Measurements from ENCODE around the gene TBC1D22A. TPM values are rescaled to one million over a fixed set of nuclear protein-coding genes. Genes with fewer than 3 reads are reported as not detected.

Gene TBC1D22A
- total and polyA plus RNA-seq, 11 donors = 9.4 to 30.7 (median 18.6) TPM

DNA sequence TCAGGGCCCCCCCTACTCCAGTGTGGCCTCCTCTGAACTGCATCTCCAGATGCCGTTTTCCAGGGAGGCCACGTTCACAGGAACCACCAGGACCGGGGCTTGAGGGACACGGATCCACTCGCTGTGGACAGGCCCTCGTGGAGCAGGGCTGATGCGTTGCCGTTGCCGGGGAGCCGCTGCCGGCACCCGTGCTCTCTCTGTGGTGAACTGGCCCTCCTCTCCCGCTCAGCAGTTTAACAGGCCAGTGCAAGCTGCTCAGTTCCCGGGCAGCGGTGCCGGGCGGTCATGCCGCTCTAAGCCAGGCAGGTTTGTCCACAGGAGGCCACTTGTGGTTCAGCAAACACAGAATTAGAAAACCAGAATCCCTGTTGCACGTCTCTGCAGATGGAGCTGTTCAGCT, 301.6 kb downstream of the TBC1D22A start:
- H3K27me3 ChIP-seq = no peaks in the 10 kb centered on the region
- H3K27ac ChIP-seq = no peak overlapping the region
- H3K36me3 ChIP-seq = peaks cover 0 to 31% (median 5%) of the 10 kb centered on the region in 9 donors
- TF ChIP-seq POLR2A (IDR thresholded peaks at IDR 0.05) = no peak
- TF ChIP-seq, protein P1, sequence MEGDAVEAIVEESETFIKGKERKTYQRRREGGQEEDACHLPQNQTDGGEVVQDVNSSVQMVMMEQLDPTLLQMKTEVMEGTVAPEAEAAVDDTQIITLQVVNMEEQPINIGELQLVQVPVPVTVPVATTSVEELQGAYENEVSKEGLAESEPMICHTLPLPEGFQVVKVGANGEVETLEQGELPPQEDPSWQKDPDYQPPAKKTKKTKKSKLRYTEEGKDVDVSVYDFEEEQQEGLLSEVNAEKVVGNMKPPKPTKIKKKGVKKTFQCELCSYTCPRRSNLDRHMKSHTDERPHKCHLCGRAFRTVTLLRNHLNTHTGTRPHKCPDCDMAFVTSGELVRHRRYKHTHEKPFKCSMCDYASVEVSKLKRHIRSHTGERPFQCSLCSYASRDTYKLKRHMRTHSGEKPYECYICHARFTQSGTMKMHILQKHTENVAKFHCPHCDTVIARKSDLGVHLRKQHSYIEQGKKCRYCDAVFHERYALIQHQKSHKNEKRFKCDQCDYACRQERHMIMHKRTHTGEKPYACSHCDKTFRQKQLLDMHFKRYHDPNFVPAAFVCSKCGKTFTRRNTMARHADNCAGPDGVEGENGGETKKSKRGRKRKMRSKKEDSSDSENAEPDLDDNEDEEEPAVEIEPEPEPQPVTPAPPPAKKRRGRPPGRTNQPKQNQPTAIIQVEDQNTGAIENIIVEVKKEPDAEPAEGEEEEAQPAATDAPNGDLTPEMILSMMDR (IDR thresholded peaks at IDR 0.05) = no peak
- WGBS, 4 donors = 87 to 97% (median 90%) methylated on average over 19 of the region's 19 CpGs
- H3K4me3 ChIP-seq = no peak overlapping the region
- no peak for DNase-seq
- H3K9me3 ChIP-seq = no peaks in the 10 kb centered on the region
- no peaks in the 10 kb centered on the region for H3K4me1 ChIP-seq
- intact Hi-C loops (cut with DNase I) = no loop called here
- ATAC-seq = no peak

GRCh38 chr22:47064416-47064815, 302.0 kb downstream of the TBC1D22A start:
- Histone ChIP-seq H3K27me3 (no peaks in the 10 kb centered on the region), H3K9me3 (no peaks in the 10 kb centered on the region), H3K36me3 (peaks cover 0 to 28% (median 5%) of the 10 kb centered on the region in 9 donors), H3K4me3 (no peak overlapping the region), H3K27ac (no peak overlapping the region), H3K4me1 (no peaks in the 10 kb centered on the region)
- TF ChIP-seq POLR2A (IDR thresholded peaks at IDR 0.05) = no peak
- TF ChIP-seq, protein P1 (IDR thresholded peaks at IDR 0.05) = no peak
- WGBS, 4 donors = 70 to 94% (median 76%) methylated on average over 10 of the region's 10 CpGs
- DNase-seq (no peak), ATAC-seq (no peak)
- intact Hi-C loops (cut with DNase I) = no loop called here

DNA sequence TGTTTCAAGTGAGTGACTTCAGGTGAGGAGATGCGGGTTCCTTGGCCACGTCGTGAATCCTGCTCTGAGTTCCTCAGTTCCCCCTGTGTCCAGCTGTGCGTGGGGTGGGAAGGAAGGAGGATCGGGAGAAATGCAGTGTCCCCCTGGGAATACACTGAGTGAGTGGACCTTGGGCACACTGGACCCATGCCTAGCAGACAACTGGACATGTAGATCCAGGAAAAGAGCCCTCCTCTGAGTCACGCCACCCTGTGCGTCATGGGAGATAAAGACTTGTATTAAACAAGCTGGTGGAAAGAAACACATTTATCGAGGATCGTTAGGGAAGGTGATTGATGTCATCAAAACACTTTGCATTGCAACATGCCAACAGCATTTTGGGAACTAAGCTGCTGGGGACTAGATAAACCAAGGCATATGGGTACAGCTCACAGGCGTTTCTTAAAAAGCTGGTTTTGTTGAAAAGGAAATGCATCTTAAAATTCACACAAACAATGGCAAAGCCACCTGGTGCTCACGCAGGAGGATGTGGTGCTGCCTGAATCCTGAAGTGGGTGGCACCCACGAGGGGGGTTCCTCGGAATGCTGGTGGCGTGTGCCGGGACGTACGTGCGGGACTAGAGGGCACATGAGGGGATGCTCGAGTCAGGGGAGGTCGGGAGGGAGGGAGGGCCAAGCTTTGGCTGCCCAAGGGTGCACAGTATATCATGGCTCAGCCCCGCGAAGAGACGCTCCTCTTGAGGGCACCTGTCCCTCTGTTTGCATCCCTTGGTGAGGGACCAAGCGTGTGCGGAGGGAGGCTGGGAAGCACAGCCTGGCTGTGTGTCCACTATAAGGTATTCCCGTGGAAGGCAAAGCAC, 303.5 kb downstream of the TBC1D22A start:
- Histone ChIP-seq H3K4me3 (no peak overlapping the region), H3K36me3 (peaks cover 0 to 21% (median 0%) of the 10 kb centered on the region in 9 donors), H3K27me3 (no peaks in the 10 kb centered on the region), H3K4me1 (no peaks in the 10 kb centered on the region), H3K9me3 (no peaks in the 10 kb centered on the region), H3K27ac (no peak overlapping the region)
- intact Hi-C loops (cut with DNase I) = no loop called here
- DNase-seq = no peak
- TF ChIP-seq, protein P1 (IDR thresholded peaks at IDR 0.05) = no peak
- TF ChIP-seq POLR2A (IDR thresholded peaks at IDR 0.05) = no peak
- no peak for ATAC-seq
- 90 to 95% (median 90%) methylated on average over 26 of the region's 26 CpGs for WGBS, 4 donors

GRCh38 chr22:47066616-47066905, 304.1 kb downstream of the TBC1D22A start:
- no peak for ATAC-seq
- intact Hi-C loops (cut with DNase I) = no loop called here
- no peak for DNase-seq

More at GRCh38 chr22:47066616-47066905, 304.1 kb downstream of the TBC1D22A start:
- H3K9me3 ChIP-seq = no peaks in the 10 kb centered on the region
- 95 to 98% (median 96%) methylated on average over 7 of the region's 7 CpGs for WGBS, 4 donors
- no peak overlapping the region for H3K4me3 ChIP-seq
- H3K27me3 ChIP-seq = no peaks in the 10 kb centered on the region
- H3K4me1 ChIP-seq = no peaks in the 10 kb centered on the region
- no peak overlapping the region for H3K27ac ChIP-seq
- peaks cover 0 to 15% (median 0%) of the 10 kb centered on the region in 9 donors for H3K36me3 ChIP-seq
- TF ChIP-seq, protein P1 (IDR thresholded peaks at IDR 0.05) = no peak
- no peak for TF ChIP-seq POLR2A (IDR thresholded peaks at IDR 0.05)

All from heart left ventricle (tissue), 16 donors.